Dermis blood vessel endothelial cell (primary cell): ENCODE results near the gene TSPYL6. TPM values are rescaled to one million over a fixed set of nuclear protein-coding genes. Genes with fewer than 3 reads are reported as not detected.
"Not testable (repeated sequence)": the region's sequence is repeated elsewhere in the genome, so short reads cannot be mapped to it uniquely, and the experiment has no call there.

Experiments
- DNase-seq: peaks from one replicate; pipeline ENCODE4 v3.0.0; 2010
- total RNA-seq: library from RNA; depleted of rRNA; stranded (reverse); fragments of >200 nt; gene quantifications from 2 replicates; pipeline ENCODE4 v1.2.3, GENCODE V29; 2014

The TSPYL6 gene
- total RNA-seq, result not detected in 2 replicates

- no peak for DNase-seq
Observed at GRCh38 chr2:54256091-54256694, at the start of gene TSPYL6. Gene TSPYL6, minus strand, starts transcription at chr2:54256229. Its CDS starts 78 bp downstream, at chr2:54256151.

GRCh38 chr2:54303631-54304030 lies 47.6 kb upstream of the TSPYL6 start:
- DNase-seq, result no peak

DNA sequence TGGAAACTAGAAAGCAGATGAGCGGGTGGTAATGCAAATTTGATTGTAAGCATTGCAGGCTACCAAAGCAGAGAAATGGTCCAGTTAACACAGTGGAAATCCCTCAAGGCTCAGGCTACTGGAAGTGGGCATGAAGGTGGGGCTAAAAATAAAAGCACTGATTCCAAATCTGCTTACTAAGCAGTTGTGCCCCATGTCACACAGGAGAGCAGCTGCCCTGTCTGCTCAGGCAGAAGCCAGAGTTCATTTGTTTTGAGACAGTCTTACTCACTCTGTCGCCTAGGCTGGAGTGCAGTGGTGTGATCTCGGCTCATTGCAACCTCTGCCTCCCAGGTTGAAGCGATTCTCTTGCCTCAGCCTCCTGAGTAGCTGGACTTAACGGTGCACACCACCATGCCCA lies 42.5 kb upstream of the TSPYL6 start:
- no peak for DNase-seq

- no peak for DNase-seq
Observed at GRCh38 chr2:54295911-54296310, 39.9 kb upstream of the TSPYL6 start.

DNA sequence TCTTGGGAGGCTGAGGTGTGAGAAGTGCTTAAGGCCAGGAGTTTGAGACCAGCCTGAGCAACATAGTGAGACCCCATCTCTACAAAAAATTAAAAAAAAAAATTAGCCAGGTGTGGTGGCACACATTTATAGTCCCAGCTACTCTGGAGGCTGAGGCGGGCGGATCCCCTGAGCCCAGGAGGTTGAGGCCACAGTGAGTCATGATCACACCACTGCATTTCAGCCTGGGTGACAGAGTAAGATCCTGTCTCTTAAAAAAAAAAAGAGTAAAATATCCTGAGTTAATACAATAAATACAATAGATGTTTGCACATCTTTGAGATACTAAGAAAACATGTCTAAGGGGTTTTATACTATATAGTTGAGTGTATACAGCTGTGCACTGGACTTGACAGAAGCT lies 38.6 kb upstream of the TSPYL6 start:
- not testable (repeated sequence) for DNase-seq

GRCh38 chr2:54290356-54291025 lies 34.5 kb upstream of the TSPYL6 start:
- no peak for DNase-seq

GRCh38 chr2:54289917-54290316 lies 33.9 kb upstream of the TSPYL6 start:
- DNase-seq, result no peak

DNA sequence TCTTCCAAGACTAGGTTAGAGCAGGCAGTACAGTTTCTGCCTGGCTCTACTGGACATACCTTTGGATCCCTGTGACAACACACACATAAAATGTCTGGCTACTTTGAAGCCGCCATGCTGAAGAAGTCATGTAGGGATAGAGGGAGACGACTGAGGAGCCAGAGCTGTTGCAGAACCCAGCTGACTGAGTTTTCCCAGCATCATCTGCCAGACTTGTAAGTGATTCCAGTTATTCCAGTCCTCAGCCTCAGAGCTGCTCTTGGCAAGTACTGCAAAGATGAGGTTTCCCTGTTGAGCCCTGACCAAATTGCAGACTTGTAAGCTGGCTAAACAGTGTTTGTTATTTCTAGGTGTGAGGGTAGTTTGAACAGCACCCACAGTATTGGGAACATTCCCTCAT lies 31.5 kb upstream of the TSPYL6 start:
- DNase-seq, result no peak

- no peak for DNase-seq
Observed at GRCh38 chr2:54285451-54285850, 29.4 kb upstream of the TSPYL6 start.

DNA sequence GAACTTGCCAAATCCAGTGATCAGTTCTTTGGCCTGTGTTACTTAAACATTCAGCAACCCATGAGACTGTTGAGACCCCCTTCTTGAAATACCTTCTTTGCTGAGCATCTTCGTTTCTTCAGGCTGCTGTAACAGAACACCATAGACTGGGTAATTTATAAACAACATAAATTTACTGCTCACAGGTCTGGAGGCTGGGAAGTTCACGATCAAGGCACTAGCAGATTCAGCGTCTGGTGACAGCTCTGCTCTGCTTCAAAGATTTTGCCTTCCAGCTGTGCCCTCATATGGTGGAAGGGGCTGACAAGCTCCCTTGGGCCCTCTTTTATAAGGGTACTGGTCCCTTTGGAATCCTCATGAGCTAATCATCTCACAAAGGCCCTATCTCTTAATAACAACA lies 28.8 kb upstream of the TSPYL6 start:
- no peak for DNase-seq

- DNase-seq, result peak; percentile 3
Observed at GRCh38 chr2:54279385-54279784, 23.4 kb upstream of the TSPYL6 start.

DNA sequence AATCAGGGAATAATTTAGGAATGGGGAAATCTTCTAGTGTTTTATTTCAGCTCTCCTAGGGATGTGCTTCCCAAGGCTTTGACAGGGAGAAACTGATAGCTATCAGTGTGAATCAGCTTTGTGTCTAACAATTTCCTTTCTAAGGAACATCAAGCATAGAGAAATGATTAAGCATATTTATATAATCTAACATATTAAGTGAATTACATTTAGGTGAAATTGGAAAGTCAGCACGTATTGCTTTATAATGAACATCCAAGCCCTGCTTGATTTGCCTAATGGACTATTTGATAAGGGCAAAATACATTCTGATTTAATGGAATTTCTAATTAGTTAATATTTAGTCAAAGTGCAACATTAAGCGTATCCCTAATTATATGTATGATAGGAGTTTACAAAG lies 19.5 kb upstream of the TSPYL6 start:
- DNase-seq, result no peak

DNA sequence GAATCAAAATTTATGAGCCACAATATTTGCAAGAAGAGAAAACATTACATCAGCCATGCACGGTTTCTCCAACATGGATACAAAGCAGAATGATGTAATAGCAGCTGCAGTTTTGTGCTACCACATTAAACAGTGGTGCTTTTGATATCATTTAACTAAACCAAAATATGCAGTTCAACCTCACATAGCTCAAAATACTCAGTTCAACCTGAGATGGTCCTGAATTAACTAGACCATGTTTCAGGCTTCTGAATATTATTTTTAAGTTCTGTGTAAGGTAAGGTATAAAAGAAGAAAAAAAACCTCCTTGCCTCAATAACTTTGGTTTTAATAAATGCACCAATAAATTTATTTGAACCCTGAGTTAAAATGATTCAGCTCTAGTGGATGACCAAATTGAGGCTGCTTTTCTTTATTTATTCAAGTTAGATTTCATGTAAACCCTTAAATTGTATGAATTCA lies 18.8 kb upstream of the TSPYL6 start:
- DNase-seq, result no peak

DNA sequence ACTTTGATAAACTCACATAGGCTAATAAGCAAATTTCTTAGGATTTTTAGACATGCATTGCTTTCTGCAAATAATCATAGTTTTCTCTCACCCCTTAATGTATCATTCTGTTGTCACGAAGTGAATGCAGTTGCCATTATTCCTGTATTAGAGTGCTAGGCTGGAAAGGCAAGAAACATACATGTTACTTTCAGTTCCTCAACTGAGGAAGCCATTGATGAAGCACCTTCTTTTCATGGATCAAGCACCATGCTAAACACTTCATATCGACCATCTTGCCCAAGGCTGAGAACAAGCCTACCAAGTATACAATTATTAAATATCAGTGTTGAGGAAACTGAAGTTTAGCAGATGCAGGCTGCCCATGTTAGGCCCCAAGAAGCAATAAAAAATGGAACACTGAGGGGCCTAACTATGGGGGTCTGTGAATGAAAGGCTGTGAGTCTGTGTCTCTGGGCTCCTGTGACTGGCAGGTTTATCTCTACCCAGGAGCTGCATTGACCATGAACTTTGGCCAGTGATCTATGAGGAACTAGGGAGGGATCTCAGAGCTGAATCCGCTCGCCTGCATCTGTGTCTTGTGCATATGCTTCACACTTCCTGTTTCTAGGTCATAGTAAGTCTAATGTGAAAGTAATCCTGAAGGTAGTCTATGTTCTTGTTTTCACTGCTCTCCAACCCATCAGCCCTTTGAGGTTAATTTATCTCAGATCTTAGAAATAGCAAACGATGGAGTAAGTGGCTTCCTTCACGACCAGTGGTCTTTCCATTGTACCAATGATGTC lies 16.0 kb upstream of the TSPYL6 start:
- DNase-seq, result no peak

GRCh38 chr2:54271189-54271588 lies 15.2 kb upstream of the TSPYL6 start:
- DNase-seq, result no peak

GRCh38 chr2:54267577-54267976 lies 11.5 kb upstream of the TSPYL6 start:
- DNase-seq, result peak; percentile 36

DNA sequence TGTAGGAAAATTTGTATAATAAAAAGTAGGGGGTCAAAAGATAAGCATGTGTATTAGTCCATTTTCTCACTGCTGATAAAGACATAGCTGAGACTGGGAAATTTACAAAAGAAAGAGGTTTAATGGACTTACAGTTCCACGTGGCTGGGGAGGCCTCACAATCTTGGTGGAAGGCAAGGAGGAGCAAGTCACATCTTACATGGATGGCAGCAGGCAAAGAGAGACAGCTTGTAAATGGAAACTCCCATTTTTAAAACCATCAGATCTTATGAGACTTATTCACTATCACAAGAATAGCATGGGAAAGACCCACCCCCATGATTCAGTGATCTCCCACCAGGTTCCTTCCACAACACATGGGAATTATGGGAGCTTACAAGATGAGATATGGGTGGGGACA lies 9.1 kb upstream of the TSPYL6 start:
- DNase-seq, result not testable (repeated sequence)

DNA sequence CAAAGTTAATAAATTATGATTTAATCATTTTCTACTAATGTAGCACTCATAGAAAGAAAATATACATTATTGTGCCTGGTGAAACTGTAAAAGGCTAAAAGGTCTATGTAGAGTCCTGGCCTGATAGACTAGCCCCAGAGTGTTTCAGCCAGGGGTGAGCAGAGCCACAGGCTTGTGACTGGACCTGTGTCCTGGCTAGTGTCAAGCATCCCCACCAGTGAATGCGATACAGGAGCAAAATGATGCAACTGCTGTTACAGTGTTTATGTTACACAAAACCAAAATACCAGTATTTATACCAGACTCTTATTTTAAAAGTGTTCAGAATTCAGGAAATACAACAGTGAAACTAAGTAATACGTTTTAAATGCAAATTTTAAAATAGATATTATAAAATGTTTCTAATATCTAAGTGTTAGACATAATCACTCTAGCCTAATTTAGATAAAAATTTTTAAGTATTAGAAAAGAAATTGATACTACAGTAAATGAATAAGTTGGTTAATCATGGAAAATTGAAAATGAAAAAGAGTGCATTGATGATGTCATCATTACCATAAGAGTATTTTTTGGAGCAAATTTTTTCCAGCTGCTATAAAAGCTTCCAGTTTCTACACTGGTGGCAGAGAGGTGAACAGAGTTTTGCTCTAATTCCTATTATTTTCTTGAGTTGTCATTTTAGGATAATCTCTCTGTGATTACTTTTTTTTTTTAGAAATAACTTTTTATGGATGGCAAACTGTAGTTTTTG lies 6.2 kb upstream of the TSPYL6 start:
- no peak for DNase-seq

DNA sequence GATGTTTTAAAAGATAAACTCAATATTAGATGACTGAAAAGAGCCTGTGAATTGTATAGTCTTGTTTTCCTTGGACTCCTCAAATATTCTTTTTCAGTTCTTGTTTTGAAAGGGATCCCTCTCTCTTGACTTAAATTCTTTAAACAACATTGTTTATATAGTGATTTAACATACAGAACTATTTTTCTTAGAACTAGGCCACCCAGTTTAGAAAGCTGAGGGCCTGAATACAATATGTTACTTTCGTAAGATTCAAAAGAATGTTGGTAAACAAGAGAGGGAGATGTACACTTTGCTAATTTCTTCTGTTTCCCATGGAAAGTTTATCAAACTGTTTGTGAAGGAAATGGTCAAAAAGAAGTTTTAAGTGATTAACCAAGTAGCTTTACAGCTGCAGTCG lies 5.5 kb upstream of the TSPYL6 start:
- DNase-seq, result no peak

GRCh38 chr2:54260241-54260595 lies 4.2 kb upstream of the TSPYL6 start:
- DNase-seq, result no peak

DNA sequence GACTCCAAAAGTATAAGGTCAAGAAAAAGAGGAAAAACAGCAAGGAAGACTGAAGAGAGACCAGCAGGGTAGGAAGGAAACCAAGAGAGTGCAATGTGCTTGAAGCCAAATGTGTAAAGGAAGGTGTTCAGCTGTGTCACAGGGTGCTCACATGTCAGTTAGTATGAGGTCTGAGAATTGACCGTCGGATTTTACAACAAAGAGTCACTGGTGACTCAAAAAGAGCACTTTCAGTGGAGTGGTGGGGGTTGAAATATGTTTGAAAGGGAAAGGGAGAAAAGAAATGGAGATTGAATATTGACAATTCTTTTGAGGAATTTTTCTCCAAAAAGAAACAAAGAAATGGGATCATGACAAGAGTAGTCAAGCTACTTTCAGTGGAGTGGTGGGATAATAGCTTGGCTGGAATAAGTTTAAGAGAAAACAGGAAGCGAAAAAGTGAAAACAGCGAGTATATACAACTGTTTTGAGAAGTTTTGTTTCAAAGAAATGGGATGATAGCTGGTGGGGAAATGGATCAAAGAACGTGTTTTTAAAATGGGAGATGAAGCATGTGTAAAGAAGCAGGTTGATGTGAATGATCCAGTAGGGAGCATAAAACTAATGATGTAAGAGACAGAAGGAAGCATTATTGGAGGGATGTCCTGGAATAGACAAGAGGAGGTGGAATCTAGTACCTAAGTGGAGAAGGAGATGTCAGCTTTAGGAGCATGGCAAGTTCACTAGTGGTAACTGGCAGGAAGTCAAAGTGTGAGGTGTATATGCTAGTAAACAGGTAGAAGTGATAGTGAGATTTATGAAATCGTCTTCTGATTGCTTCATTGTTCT lies 3.6 kb upstream of the TSPYL6 start:
- no peak for DNase-seq

DNA sequence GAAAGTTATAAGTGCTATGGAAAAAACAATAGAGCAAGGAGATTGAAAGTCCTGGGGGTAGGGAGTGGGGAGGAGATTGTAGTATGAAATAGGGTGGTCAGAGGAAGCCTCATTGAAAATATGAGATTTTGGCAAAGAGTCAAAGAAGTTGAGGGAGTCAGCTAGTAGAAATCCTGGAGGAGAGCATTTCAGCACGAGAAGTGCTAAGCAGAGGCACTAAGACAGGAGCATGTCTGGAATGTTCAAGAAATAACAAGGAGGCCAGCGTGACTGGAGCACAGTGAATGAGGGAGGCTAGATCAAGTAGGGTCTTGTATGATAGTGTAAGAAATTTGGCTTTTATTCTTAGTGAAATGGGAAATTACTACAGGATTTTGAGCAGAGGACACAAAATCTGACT lies 2.1 kb upstream of the TSPYL6 start:
- DNase-seq, result no peak
